ENCODE results near the gene RRP8. TPM values are rescaled to one million over a fixed set of nuclear protein-coding genes. Genes with fewer than 3 reads are reported as not detected.

Gene RRP8
- polyA plus RNA-seq, 3 donors from 2014 or later: 17.6 to 25.7 (median 18.3) TPM

- Mint-ChIP-seq H3K27me3 (ENCODE audit: low read depth in 3 of 3) (peaks cover 0 to 3% (median 2%) of the 10 kb centered on the region in 3 donors), H3K36me3 (peaks cover 0 to 4% (median 3%) of the 10 kb centered on the region in 3 donors), H3K4me3 (no peak overlapping the region), H3K9me3 (no peaks in the 10 kb centered on the region), H3K27ac (no peak overlapping the region), H3K4me1 (no peaks in the 10 kb centered on the region)
- DNase-seq: no peak
These were observed 32.6 kb downstream of the RRP8 start for GRCh38 chr11:6570691-6571427.

- no peak overlapping the region for H3K4me3 Mint-ChIP-seq
- no peaks in the 10 kb centered on the region for H3K9me3 Mint-ChIP-seq
- peaks cover 0 to 3% (median 2%) of the 10 kb centered on the region in 3 donors for H3K27me3 Mint-ChIP-seq (ENCODE audit: low read depth in 3 of 3)
- H3K4me1 Mint-ChIP-seq: no peaks in the 10 kb centered on the region
- no peak for DNase-seq
- H3K36me3 Mint-ChIP-seq: peaks cover 0 to 4% (median 0%) of the 10 kb centered on the region in 3 donors
- no peak overlapping the region for H3K27ac Mint-ChIP-seq
These were observed 33.7 kb downstream of the RRP8 start for GRCh38 chr11:6569706-6570105.

- Mint-ChIP-seq H3K27ac (no peak overlapping the region), H3K27me3 (ENCODE audit: low read depth in 3 of 3) (peaks cover 0 to 3% (median 2%) of the 10 kb centered on the region in 3 donors), H3K36me3 (peaks cover 0 to 4% (median 0%) of the 10 kb centered on the region in 3 donors), H3K4me1 (no peaks in the 10 kb centered on the region), H3K9me3 (no peaks in the 10 kb centered on the region), H3K4me3 (no peak overlapping the region)
- DNase-seq: no peak
These were observed 35.1 kb downstream of the RRP8 start for GRCh38 chr11:6568191-6568918.

- H3K4me3 Mint-ChIP-seq: no peak overlapping the region
- peaks cover 0 to 3% (median 2%) of the 10 kb centered on the region in 3 donors for H3K27me3 Mint-ChIP-seq (ENCODE audit: low read depth in 3 of 3)
- no peak overlapping the region for H3K27ac Mint-ChIP-seq
- no peak for DNase-seq
- H3K36me3 Mint-ChIP-seq: peaks cover 0 to 6% (median 2%) of the 10 kb centered on the region in 3 donors
- no peaks in the 10 kb centered on the region for H3K4me1 Mint-ChIP-seq
- H3K9me3 Mint-ChIP-seq: no peaks in the 10 kb centered on the region
These were observed 36.1 kb downstream of the RRP8 start for GRCh38 chr11:6567371-6567745.

GRCh38 chr11:6566704-6567370 is 36.6 kb downstream of the RRP8 start:
- DNase-seq: no peak
- Mint-ChIP-seq H3K4me3 (no peak overlapping the region), H3K27me3 (ENCODE audit: low read depth in 3 of 3) (peaks cover 0 to 3% (median 2%) of the 10 kb centered on the region in 3 donors), H3K27ac (peak overlapping the region in 1 of 6 donors; percentile 1), H3K4me1 (no peaks in the 10 kb centered on the region), H3K36me3 (peaks cover 3 to 8% (median 4%) of the 10 kb centered on the region in 3 donors), H3K9me3 (no peaks in the 10 kb centered on the region)

- no peak for DNase-seq
- Mint-ChIP-seq H3K4me1 (no peaks in the 10 kb centered on the region), H3K27ac (peak overlapping the region in 1 of 6 donors; percentile 1), H3K9me3 (no peaks in the 10 kb centered on the region), H3K27me3 (ENCODE audit: low read depth in 3 of 3) (peaks cover 0 to 1% (median 0%) of the 10 kb centered on the region in 3 donors), H3K36me3 (peaks cover 6 to 8% (median 8%) of the 10 kb centered on the region in 3 donors), H3K4me3 (no peak overlapping the region)
These were observed 37.3 kb downstream of the RRP8 start for GRCh38 chr11:6565988-6566703.

- Mint-ChIP-seq H3K27ac (peak overlapping the region in 1 of 6 donors; percentile 3), H3K27me3 (ENCODE audit: low read depth in 3 of 3) (peaks cover 0 to 1% (median 0%) of the 10 kb centered on the region in 3 donors), H3K4me1 (no peaks in the 10 kb centered on the region), H3K36me3 (peaks cover 6 to 8% (median 8%) of the 10 kb centered on the region in 3 donors), H3K4me3 (no peak overlapping the region), H3K9me3 (no peaks in the 10 kb centered on the region)
- no peak for DNase-seq
These were observed 38.1 kb downstream of the RRP8 start for GRCh38 chr11:6565325-6565724.

GRCh38 chr11:6563667-6564066 is 39.7 kb downstream of the RRP8 start:
- DNase-seq: no peak
- no peak overlapping the region for H3K4me3 Mint-ChIP-seq
- peaks cover 0 to 2% (median 0%) of the 10 kb centered on the region in 3 donors for H3K27me3 Mint-ChIP-seq (ENCODE audit: low read depth in 3 of 3)
- no peak overlapping the region for H3K27ac Mint-ChIP-seq
- no peaks in the 10 kb centered on the region for H3K4me1 Mint-ChIP-seq
- peaks cover 8 to 17% (median 10%) of the 10 kb centered on the region in 3 donors for H3K36me3 Mint-ChIP-seq
- H3K9me3 Mint-ChIP-seq: no peaks in the 10 kb centered on the region

GRCh38 chr11:6563121-6563619 is 40.2 kb downstream of the RRP8 start:
- no peak for DNase-seq
- Mint-ChIP-seq H3K4me3 (no peak overlapping the region), H3K27me3 (ENCODE audit: low read depth in 3 of 3) (peaks cover 0 to 2% (median 0%) of the 10 kb centered on the region in 3 donors), H3K4me1 (no peaks in the 10 kb centered on the region), H3K9me3 (no peaks in the 10 kb centered on the region), H3K36me3 (peaks cover 8 to 17% (median 10%) of the 10 kb centered on the region in 3 donors), H3K27ac (no peak overlapping the region)

GRCh38 chr11:6561288-6561687 is 42.1 kb downstream of the RRP8 start:
- H3K36me3 Mint-ChIP-seq: peaks cover 8 to 17% (median 14%) of the 10 kb centered on the region in 3 donors
- no peak overlapping the region for H3K4me3 Mint-ChIP-seq
- no peaks in the 10 kb centered on the region for H3K9me3 Mint-ChIP-seq
- H3K4me1 Mint-ChIP-seq: no peaks in the 10 kb centered on the region
- no peak overlapping the region for H3K27ac Mint-ChIP-seq
- no peak for DNase-seq
- peaks cover 0 to 2% (median 0%) of the 10 kb centered on the region in 3 donors for H3K27me3 Mint-ChIP-seq (ENCODE audit: low read depth in 3 of 3)

GRCh38 chr11:6559369-6559768 is 44.0 kb downstream of the RRP8 start:
- H3K4me3 Mint-ChIP-seq: no peak overlapping the region
- H3K27ac Mint-ChIP-seq: no peak overlapping the region
- peaks cover 0 to 4% (median 0%) of the 10 kb centered on the region in 3 donors for H3K27me3 Mint-ChIP-seq (ENCODE audit: low read depth in 3 of 3)
- no peaks in the 10 kb centered on the region for H3K4me1 Mint-ChIP-seq
- peaks cover 8 to 17% (median 14%) of the 10 kb centered on the region in 3 donors for H3K36me3 Mint-ChIP-seq
- no peaks in the 10 kb centered on the region for H3K9me3 Mint-ChIP-seq
- DNase-seq: no peak

- H3K27me3 Mint-ChIP-seq (ENCODE audit: low read depth in 3 of 3): peaks cover 0 to 4% (median 0%) of the 10 kb centered on the region in 3 donors
- no peaks in the 10 kb centered on the region for H3K9me3 Mint-ChIP-seq
- no peak overlapping the region for H3K4me3 Mint-ChIP-seq
- H3K4me1 Mint-ChIP-seq: no peaks in the 10 kb centered on the region
- H3K36me3 Mint-ChIP-seq: peaks cover 8 to 17% (median 14%) of the 10 kb centered on the region in 3 donors
- no peak overlapping the region for H3K27ac Mint-ChIP-seq
- DNase-seq: no peak
These were observed 45.4 kb downstream of the RRP8 start for GRCh38 chr11:6557761-6558674.

All from immature natural killer cell (primary cell).